OCI-M2 (cell line): ENCODE measurements around the gene RNF113B.

Experiments
- DNase-seq: peaks from one replicate; lab custom pipeline; 2025; ENCODE audit not compliant: unreplicated experiment; lab: John Stamatoyannopoulos, UW

The RNF113B gene

DNA sequence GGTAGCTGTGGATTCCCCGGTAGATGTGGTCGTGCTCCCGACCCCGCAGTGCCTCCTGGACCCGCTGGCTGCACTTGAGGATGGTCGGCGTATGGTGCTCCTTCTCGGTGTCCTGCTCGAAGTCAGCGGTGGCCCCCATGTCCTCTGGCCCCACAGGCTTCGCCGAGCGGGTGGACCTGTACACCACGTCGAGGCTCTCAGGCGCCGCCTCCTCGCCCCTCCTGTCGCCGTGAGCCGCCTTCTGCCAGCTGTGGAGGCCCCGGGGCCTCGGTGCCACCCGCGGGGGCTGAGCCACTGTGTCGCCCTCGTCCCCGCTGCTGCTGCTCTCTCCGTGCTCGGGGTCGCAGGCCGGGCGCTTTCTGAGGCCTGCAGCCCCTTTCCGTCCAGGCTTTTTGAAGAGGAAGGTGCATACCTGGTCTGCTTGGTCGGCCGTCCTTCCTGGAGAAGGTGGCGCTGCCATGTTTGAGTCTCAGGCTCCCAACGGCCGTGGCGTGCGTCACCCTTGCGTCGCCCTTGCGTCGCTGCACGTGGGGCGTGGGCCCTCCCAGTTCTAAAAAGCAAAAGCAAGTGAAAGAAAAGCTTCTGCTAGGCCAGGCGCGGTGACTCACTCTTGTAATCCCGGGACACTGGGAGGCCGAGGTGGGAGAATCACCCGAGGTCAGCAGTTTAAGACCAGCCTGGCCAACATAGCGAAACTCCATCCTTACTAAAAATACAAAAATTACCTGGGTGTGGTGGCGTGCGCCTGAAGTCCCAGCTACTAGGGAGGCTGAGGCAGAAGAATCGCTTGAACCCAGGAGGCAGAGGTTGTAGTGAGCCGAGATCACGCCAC is at the start of gene RNF113B:
Gene RNF113B (minus strand): TSS at position 493 of the 832 bp plus-strand sequence. CDS start 33 bp downstream, at position 460.
- DNase-seq = no peak

- no peak for DNase-seq
Measured at GRCh38 chr13:98226496-98226895, 49.4 kb upstream of the RNF113B start.

- DNase-seq = no peak
Measured at GRCh38 chr13:98225036-98225940, 48.2 kb upstream of the RNF113B start.

DNA sequence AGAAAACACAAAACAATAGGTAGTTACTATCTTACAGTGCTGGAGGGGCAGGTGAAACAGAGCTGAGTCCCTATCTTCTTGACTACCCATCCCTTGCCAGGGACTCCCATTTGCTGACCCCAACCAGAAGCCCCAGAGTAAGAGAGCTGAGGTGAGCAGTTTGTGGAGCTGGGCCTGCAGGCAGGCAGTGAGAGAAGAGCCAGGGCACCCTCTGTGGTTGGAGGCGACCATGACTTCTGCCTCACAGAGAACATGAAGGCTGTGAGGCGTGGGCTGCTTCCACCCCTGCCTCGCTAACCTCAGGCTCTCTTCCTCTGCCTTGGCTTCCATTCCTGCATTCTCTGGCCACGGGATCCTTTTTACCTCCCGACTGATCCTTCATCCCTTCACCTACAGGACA is 47.5 kb upstream of the RNF113B start:
- DNase-seq = no peak

DNA sequence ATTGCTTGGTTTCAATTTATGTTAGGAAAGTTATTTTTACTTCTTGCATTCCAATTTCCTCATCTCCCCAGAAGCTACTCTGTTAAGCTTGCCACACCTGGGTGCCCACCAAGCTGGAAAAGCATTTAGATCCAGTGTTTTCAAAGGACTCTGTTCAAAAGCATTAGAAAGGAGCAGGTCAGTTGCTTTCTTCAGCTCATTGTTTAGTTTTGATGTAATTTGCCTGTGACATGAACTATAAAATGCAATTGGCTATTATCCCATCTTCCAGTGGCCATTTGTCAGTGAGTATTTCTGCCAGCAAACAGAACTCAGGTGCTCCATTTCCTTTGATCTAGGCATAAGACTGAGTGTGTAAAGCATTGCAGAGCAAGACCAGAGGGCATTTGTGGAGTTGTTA is 46.7 kb upstream of the RNF113B start:
- DNase-seq = no peak

GRCh38 chr13:98222816-98223215 is 45.7 kb upstream of the RNF113B start:
- no peak for DNase-seq

DNA sequence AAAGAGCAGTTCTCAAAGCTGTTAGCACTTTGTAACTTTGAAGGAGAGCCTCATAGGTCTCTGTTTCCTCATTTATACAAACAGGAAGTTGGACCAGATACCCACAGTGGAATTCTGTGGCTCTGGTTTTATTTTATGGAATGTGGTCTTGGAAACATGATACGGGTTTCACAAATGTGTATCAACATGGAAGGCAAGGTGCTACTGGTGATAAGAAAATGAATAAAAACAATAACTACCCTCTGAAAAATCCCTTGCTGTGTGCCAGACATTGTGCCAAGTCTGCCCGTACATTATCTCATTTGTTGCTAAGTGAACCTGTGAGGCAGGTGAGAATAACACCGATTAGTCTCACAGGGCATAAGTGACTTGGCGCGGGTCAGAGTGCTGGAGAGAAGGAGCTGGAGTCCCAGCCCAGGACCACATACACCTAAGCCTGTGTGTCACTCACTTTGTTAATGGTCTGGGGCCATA is 45.0 kb upstream of the RNF113B start:
- no peak for DNase-seq

- no peak for DNase-seq
Measured at GRCh38 chr13:98221234-98221633, 44.2 kb upstream of the RNF113B start.

DNA sequence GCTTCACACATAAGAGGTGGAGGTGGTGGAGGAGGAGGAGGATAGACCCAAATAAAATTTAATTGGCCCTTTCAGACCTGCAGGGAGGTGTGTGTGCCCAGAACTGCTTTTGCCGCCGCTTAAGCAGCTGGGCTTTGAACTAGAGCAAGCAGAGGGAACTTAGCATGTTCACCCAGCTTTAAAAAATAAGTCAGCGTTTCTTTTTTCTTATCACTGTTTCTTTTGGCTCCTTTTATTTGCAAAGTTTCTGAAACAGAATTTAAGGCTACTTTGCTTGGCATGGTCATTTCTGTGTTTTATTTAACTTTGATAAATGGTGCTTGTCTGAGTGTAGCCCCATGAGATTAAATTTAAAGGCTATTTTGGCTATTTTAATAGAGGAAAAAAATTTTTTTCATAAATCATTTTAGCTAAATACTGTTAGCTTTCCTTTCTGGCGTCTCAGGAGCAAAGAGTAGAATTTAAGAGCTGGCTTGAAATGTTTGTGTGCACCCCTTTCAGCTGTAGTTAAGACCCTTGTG is 43.3 kb upstream of the RNF113B start:
- no peak for DNase-seq

GRCh38 chr13:98219685-98220084 is 42.6 kb upstream of the RNF113B start:
- DNase-seq = no peak

DNA sequence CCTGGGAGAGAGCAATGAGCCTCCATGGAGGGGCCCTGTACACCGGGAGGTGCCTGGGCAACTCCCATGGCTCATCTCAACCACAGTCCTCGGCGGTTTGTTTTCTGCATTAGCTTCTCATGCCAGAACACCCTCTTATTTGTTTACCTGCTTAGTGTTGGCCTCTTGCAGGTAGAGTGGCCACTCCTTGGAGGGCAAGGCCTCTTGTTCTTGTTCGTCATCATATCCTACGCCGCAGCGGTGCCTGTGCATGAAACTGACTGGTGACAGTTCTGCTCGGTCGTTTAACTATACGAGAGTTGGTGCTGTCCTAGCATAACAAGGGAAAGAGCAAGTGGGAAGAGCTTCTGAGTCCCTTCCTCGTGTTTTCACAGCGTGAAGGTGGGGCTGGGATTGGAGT is 40.5 kb upstream of the RNF113B start:
- no peak for DNase-seq

- no peak for DNase-seq
Measured at GRCh38 chr13:98216711-98217285, 39.7 kb upstream of the RNF113B start.

- no peak for DNase-seq
Measured at GRCh38 chr13:98216135-98216565, 39.1 kb upstream of the RNF113B start.

DNA sequence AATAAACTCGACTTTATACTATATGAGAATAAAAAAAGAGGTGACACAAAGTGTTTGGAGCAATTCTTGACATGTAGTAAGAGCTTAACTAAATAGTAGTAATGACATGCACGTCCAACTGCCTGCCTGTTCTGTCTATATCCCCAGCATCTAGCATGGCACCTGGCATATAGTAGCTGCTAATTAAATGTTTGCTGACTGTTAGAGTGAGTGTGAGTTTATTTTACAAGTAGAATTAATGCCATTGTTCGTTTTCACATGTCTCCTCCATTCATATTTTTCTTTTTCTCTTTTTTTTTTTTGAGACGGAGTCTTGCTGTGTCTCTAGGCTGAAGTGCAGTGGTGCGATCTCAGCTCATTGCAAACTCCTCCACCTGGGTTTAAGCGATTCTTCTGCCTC is 38.4 kb upstream of the RNF113B start:
- DNase-seq = no peak

DNA sequence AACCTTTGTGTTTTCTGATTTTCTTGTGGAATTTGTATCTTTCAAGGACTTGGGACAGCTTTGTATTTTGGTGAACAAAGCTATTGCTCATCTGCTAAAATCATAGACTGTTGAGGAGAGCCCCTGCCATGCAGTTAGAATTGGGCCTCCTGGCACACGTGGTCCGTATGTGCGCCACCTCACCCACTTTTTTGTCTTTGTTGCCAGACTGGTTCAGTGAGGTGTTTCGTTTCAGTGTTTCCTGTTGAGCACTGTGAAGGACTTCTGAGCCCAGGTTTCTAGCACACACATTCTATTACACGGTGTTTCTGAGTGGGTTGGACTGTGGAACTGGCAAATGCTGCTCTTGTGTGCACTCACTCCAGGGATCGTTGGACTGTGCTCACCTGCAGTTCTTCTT is 37.6 kb upstream of the RNF113B start:
- no peak for DNase-seq

GRCh38 chr13:98214008-98214643 is 37.1 kb upstream of the RNF113B start:
- DNase-seq = no peak

GRCh38 chr13:98213354-98213753 is 36.3 kb upstream of the RNF113B start:
- DNase-seq = no peak

DNA sequence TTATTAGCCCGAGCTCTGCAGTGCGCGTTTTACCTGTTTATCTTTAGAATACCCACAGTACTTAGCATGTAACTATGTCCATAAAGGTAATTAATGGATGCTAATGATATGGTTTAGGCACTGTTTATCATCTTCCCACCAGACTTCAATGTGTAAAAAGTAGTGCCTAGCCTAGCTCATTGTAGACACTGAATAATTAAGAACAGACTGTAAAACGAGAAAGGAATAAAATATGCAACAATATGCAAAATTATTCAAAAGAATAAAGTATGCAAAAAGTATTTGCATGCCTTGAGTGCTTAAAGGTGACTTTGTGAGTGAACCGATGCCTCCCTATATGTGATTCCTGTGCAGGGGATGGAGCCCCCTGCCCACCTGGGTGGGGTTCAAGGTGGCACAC is 35.7 kb upstream of the RNF113B start:
- DNase-seq = no peak

DNA sequence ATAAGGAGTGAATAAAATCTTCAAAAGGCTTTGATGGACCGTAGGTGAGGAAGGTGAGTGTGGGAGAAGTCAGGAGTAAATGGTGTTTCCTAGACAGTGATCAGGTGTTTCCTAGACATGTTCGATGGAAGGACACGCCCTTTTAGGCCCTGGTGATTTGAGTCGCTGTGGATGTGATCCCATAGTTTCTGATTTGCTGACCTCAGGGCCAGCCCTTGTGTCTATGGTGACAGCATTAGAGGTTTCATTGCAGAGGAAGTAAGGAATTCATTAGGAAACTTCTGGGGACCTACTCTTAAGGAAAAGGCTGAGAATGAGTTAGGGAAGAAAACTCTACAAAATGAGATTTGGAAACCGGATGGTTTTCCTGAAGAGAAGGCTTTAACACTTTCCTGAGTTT is 31.5 kb upstream of the RNF113B start:
- no peak for DNase-seq

- DNase-seq = no peak
Measured at GRCh38 chr13:98207416-98207815, 30.3 kb upstream of the RNF113B start.

GRCh38 chr13:98206946-98207345 is 29.9 kb upstream of the RNF113B start:
- DNase-seq = no peak
